Urinary bladder (tissue), 4 donors: ENCODE data around the gene FUT8. TPM values are rescaled to one million over a fixed set of nuclear protein-coding genes. Genes with fewer than 3 reads are reported as not detected.
"Not testable (repeated sequence)": the region's sequence is repeated elsewhere in the genome, so short reads cannot be mapped to it uniquely, and the experiment has no call there.

Experiments used
- DNase-seq: peaks from one replicate; pipeline ENCODE4 v3.0.0-alpha.2; 2015; ENCODE audit errors: extremely low spot score
- H3K27ac ChIP-seq: one replicate; pipeline ENCODE4 v1.5.1; 2013; ENCODE audit warnings: low read depth, mild to moderate bottlenecking, moderate library complexity
- H3K36me3 ChIP-seq: one replicate; pipeline ENCODE4 v1.6.1; 2013; ENCODE audit warnings: mild to moderate bottlenecking, moderate library complexity; ENCODE audit not compliant: insufficient read depth
- H3K4me1 ChIP-seq: one replicate; pipeline ENCODE4 v1.6.1; 2013; ENCODE audit warnings: mild to moderate bottlenecking, moderate library complexity; ENCODE audit not compliant: insufficient read depth
- H3K4me3 ChIP-seq: one replicate; pipeline ENCODE4 v1.5.1; 2013; ENCODE audit warnings: low read depth, low read length
- WGBS: extraction: QIAGEN DNeasy Blood & Tissue Kit; methylation state at CpG from one replicate; pipeline ENCODE4 v1.1.7; 2013; 5-methylcytosine and 5-hydroxymethylcytosine counted together
- polyA plus RNA-seq: library from polyadenylated mRNA; stranded (reverse); fragments of 200-250 nt; gene quantifications from one replicate; pipeline ENCODE4 v1.2.3, GENCODE V29; 2013
- total RNA-seq: library from RNA; depleted of rRNA; stranded (reverse); fragments of >200 nt; gene quantifications from one replicate; pipeline ENCODE4 v1.2.3, GENCODE V29; 2014
- donor health status: healthy with polysubstance abuse.
- donor health status: healthy.

The FUT8 gene
- total and polyA plus RNA-seq, 2 donors = 20.9 to 62.1 TPM

DNA sequence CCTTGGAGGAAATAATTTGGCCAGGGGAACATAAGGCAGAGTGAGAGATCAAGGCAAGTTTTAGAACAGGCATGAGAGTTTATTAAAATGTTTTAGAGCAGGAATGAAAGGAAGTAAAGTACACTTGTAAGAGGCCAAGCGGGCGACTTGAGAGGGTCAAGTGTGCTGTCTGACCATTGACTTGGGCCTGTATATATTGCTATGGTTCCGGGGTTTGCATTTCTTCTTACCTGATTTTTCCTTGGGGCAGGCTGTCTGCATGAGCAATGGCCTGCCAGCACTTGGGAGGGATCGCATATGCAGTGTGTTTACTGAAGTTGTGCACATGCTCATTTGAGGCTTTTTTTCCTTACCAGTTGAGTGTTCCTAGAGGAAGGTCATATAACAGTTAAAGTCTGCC is 214.8 kb downstream of the FUT8 start:
- Histone ChIP-seq H3K4me1 (no peaks in the 10 kb centered on the region), H3K27ac (no peak overlapping the region), H3K36me3 (no peaks in the 10 kb centered on the region), H3K4me3 (no peak overlapping the region)
- DNase-seq = no peak
- WGBS = 93% methylated on average over 4 of the region's 4 CpGs

DNA sequence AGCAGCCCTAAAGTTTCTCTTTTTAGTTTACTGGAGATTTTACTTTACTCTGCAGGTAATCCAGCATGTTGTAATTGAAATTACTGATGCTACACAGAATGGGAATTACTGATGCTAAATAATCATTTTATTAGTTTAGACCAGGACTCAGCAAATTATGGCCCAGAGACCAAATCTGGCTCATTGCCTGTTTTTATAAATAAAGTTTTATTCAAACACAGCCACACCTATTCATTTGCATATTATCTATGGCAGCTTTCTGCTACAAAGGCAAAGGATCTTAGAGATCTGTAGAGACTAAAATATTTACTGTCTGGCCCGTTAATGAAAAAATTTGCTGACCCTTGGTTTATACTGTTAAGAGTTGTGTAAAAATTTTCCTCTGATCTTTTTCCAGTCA is 216.1 kb downstream of the FUT8 start:
- no peak overlapping the region for H3K27ac ChIP-seq
- no peak overlapping the region for H3K4me3 ChIP-seq
- H3K4me1 ChIP-seq = no peaks in the 10 kb centered on the region
- no peak for DNase-seq
- H3K36me3 ChIP-seq = no peaks in the 10 kb centered on the region
- WGBS = 60% methylated on average over 1 of the region's 1 CpG

DNA sequence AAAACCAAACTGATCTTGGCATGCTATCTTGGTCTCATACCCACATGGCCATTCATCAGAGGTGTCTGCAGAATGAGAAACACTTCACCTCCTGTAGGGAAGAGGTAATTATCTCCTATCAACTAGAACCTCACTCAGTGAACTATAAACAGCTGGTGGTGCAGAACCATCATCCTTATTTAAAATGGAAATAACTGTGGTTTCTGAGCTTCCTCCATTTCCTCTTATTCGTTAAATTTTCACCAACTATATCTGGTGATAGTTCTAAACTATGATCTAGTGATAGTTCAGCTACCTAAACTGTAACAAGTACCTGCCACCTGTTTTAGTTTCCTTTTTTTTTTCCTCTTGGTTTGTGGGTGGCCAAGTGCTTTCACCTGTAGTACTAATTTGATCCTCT is 218.5 kb downstream of the FUT8 start:
- Histone ChIP-seq H3K27ac (no peak overlapping the region), H3K36me3 (no peaks in the 10 kb centered on the region), H3K4me1 (no peaks in the 10 kb centered on the region), H3K4me3 (no peak overlapping the region)
- no peak for DNase-seq
- WGBS = 82% methylated on average over 1 of the region's 1 CpG

DNA sequence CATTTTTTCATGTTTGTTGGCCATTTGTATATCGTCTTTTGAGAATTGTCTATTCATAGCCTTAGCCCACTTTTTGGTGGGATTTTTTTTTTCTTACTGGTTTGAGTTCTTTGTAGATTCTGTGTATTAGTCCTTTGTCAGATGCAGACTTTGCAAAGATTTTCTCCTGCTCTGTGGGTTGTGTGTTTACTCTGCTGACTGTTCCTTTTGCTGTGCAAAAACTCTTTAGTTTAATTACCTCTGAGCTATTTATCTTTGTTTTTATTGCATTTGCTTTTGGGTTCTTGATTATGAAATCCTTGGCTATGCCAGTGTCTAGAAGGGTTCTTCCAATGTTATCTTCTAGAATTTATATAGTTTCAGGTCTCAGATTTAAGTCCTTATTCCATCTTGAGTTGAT is 220.0 kb downstream of the FUT8 start:
- no peaks in the 10 kb centered on the region for H3K36me3 ChIP-seq
- no peaks in the 10 kb centered on the region for H3K4me1 ChIP-seq
- H3K4me3 ChIP-seq = no peak overlapping the region
- DNase-seq = no peak
- no peak overlapping the region for H3K27ac ChIP-seq
- 96% methylated on average over 1 of the region's 1 CpG for WGBS

DNA sequence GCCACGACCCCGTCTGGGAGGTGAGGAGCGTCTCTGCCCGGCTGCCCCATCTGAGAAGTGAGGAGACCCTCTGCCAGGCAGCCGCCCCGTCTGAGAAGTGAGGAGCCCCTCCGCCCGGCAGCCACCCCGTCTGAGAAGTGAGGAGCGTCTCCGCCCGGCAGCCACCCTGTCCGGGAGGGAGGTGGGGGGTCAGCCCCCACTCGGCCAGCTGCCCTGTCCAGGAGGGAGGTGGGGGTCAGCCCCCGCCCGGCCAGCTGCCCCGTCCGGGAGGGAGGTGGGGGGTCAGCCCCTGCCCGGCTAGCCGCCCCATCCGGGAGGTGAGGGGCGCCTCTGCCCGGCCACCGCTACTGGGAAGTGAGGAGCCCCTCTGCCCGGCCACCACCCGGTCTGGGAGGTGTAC is 221.1 kb downstream of the FUT8 start:
- H3K36me3 ChIP-seq, H3K27ac ChIP-seq, DNase-seq, H3K4me3 ChIP-seq, H3K4me1 ChIP-seq: not testable (repeated sequence)
- WGBS = 99% methylated on average over 25 of the region's 26 CpGs

DNA sequence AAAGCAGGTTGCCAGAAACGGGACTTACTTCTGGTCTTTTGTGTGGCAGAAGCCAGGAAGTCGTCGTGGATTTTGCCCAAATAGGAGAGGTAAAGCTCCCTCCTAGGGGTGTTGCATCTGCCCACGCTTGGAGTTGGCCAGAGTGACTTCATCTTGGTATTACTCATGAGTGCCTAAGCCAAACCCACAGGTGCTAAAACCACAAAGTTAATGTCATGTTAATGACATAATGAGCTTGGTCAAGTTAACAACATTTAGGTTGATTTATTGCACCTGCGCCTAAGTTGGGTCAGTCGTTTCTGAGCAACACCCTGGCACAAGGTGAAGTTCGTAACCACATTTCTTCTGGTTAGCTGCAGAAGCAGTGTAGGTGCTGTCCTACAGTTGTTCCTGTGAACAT is 225.2 kb downstream of the FUT8 start:
- DNase-seq = no peak
- Histone ChIP-seq H3K36me3 (no peaks in the 10 kb centered on the region), H3K27ac (no peak overlapping the region), H3K4me3 (no peak overlapping the region), H3K4me1 (no peaks in the 10 kb centered on the region)
- WGBS = 86% methylated on average over 7 of the region's 7 CpGs

DNA sequence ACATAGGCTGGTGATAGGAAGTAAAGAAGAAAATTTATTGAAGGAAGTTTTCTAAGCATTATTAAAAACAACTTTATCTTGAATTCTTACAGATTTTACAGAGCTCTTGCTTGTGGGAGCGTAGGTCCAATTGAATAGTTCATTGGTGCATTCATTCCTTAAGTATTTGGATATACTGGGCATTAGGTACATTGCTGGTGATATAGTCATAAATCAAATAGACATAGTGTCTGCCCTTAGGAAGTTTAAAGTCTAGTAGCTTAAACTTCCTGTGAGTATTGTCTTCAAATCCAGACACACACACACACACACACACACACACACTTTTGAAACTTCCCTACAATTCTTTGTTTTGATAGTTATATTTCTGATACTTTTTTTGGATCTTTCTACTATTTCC is 226.7 kb downstream of the FUT8 start:
- Histone ChIP-seq H3K4me1 (no peaks in the 10 kb centered on the region), H3K4me3 (no peak overlapping the region), H3K27ac (no peak overlapping the region), H3K36me3 (no peaks in the 10 kb centered on the region)
- DNase-seq = no peak
- 94% methylated on average over 1 of the region's 1 CpG for WGBS

DNA sequence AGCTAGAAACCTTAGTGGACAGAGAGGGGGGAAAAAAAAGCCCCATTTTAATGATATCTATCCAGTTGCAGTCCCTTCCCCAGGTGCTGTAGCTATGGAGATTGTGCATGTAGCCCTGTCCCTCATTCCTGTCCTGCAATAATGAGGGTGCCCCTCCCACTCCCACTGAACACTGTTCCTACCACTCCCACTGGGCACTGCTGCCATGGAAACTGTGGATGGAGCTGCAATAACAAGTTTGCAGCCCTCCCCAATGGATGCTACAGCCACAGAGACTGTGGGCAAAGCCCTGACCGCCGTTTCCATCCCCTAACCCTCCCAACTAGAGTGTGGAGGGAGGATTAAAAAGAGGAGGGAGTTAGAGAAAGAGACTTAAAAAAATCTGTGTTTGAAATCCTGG is 238.3 kb downstream of the FUT8 start:
- H3K27ac ChIP-seq = no peak overlapping the region
- no peaks in the 10 kb centered on the region for H3K36me3 ChIP-seq
- no peaks in the 10 kb centered on the region for H3K4me1 ChIP-seq
- no peak for DNase-seq
- WGBS = 78% methylated on average over 2 of the region's 2 CpGs
- H3K4me3 ChIP-seq = no peak overlapping the region

DNA sequence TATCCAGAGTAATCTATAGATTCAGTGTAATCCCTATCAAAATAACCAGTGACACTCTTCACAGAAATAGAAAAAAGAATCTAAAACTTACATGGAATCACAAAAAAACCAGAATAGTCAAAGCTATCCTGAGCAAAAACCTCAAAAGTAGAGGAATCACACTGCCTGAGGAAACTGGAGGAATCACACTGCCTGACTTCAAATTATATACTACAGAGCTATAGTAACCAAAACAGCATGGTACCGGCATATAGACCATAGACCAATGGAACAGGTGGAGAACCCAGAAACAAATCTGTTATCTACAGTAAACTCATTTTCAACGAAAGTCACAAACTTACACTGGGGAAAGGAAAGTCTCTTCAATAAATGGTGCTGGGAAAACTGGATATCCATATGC is 244.0 kb downstream of the FUT8 start:
- no peak for DNase-seq
- no peaks in the 10 kb centered on the region for H3K4me1 ChIP-seq
- H3K4me3 ChIP-seq = no peak overlapping the region
- 99% methylated on average over 2 of the region's 2 CpGs for WGBS
- H3K36me3 ChIP-seq = no peaks in the 10 kb centered on the region
- no peak overlapping the region for H3K27ac ChIP-seq

DNA sequence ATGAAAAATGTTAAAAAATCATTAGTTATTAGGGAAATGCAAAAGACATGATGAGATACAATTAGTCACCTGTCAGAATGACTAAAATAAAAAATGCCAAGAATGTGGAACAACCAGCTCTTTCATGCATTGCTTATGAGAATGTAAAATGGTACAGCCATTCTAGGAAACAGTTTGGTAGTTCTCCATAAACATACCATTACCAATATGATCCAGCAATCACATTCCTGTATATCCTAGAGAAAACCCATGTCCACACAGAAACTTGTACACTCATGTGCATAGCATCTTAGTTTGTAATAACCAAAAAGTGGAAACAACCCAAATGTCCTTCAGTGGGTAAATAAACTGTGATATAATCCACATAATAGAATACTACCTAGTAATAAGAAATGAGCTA is 245.7 kb downstream of the FUT8 start:
- Histone ChIP-seq H3K4me1 (no peaks in the 10 kb centered on the region), H3K4me3 (no peak overlapping the region), H3K27ac (no peak overlapping the region), H3K36me3 (no peaks in the 10 kb centered on the region)
- DNase-seq = no peak

DNA sequence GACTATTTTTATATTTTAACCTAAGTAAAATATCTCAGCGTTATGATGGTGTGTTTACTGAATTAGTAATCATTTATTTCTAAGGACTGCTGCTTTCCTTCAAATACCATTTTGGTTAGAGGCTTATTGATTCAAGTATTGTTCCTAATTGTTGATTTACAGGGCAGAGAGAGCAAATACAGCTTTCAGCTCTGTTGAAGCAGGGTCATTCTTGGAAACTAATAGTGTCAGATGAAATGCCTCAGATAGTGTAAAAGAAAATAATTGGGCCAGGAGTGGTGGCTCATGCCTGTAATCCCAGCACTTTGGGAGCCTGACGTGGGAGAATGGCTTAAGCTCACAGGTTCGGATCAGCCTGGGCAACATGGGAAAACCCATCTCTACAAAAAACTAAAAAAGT is 249.3 kb downstream of the FUT8 start:
- DNase-seq = no peak
- WGBS = 90% methylated on average over 3 of the region's 3 CpGs
- H3K27ac ChIP-seq = no peak overlapping the region
- no peaks in the 10 kb centered on the region for H3K36me3 ChIP-seq
- H3K4me1 ChIP-seq = no peaks in the 10 kb centered on the region
- H3K4me3 ChIP-seq = no peak overlapping the region

DNA sequence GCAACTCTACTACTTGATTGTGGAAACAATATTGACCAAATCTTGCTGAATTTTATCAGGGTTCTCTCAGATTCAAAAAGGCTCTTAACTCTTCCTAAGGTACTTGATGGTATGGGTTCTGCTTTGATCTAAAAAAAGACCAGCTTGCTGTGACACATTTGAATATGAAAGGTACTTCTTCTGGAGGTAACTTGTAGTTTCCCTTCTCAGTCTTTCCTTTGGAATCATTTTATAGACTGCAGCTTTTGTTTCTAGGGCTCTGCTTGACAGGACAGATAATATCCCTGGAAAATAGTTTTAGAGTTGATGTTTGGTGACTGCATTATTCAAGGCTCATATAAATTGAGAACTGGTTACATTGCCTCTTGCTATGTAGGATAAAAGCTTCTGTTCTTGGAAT is 251.9 kb downstream of the FUT8 start:
- Histone ChIP-seq H3K4me3 (no peak overlapping the region), H3K27ac (no peak overlapping the region), H3K4me1 (no peaks in the 10 kb centered on the region), H3K36me3 (no peaks in the 10 kb centered on the region)
- no peak for DNase-seq

DNA sequence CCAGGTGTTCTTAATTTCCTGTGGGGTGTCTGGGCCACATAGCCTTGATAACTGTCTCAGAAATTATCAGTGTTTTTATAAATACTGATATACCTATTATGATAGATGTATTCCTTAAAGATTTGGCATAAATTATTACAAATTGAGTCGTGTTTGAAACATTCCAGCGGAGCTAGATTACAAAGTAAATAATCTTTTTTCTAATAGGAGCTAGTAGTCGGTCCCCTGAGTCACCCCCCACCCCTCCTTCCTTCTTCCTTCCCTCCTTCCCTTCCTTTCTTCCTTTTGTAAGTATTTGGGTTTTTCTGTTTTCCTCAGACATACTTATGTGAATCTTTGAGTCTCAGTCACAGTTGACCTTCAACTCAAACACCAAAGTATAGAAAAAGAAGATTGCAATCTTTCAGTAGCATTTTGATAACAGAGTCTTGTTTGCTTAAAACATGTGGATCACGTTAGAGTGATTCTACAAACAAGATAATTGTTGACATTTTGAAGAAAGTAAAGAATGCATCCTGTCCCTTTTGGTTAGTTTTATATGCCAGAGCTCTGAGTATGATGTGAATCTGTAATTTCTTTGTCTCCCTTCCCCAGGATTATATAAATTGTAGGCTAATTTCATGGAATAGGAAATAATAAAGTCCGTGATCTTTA is 264.0 kb downstream of the FUT8 start:
- no peak for DNase-seq
- no peak overlapping the region for H3K4me3 ChIP-seq
- WGBS = 54% methylated on average over 5 of the region's 5 CpGs
- no peaks in the 10 kb centered on the region for H3K36me3 ChIP-seq
- no peaks in the 10 kb centered on the region for H3K4me1 ChIP-seq
- no peak overlapping the region for H3K27ac ChIP-seq

DNA sequence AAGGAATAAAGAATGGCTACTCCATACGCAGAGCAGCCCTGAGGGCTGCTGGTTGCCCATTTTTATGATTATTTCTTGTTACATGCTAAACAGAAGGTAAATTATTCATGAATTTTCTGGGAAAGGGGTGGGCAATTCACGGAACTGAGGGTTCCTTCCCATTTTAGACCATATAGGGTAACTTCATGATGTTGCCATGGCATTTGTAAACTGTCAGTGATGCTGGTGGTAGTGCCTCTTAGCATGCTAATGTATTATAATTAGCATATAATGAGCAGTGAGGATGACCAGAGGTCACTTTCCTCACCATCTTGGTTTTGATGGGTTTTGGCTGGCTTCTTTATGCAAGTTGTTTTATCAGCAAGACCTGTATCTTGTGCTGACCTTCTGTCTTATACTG is 273.0 kb downstream of the FUT8 start:
- Histone ChIP-seq H3K4me3 (no peak overlapping the region), H3K27ac (no peak overlapping the region), H3K36me3 (peaks cover 3% of the 10 kb centered on the region), H3K4me1 (no peaks in the 10 kb centered on the region)
- no peak for DNase-seq
- 93% methylated on average over 2 of the region's 2 CpGs for WGBS

DNA sequence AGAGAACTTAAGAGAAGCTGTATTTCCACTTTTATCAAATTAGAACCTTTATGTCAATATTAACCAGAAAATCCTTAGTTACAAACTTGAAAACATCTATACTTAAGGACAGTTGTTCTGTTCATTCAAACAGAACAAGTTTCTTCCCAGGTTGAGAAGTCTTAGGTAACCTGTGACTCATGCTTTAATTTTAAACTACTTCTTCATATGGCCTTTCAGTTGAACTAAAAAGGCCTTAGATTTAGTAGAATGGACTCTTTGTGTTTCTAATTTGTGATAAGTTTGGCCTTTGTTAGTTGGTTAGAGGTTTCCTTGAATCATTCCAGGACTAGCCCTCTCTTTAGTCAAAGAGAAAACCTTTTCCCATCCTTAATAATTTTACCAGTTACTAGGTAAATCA is 274.2 kb downstream of the FUT8 start:
- H3K4me1 ChIP-seq = no peaks in the 10 kb centered on the region
- H3K36me3 ChIP-seq = peaks cover 2% of the 10 kb centered on the region
- H3K4me3 ChIP-seq = no peak overlapping the region
- no peak for DNase-seq
- no peak overlapping the region for H3K27ac ChIP-seq
